Measurements from ENCODE around the gene HTR3A. TPM values are rescaled to one million over a fixed set of nuclear protein-coding genes. Genes with fewer than 3 reads are reported as not detected.

The HTR3A gene
- total RNA-seq, 1 donor from 2014 or later: not detected

GRCh38 chr11:114025329-114025907 lies 50.5 kb downstream of the HTR3A start:
- DNase-seq: peak; percentile 19

GRCh38 chr11:114026355-114026754 lies 51.4 kb downstream of the HTR3A start:
- no peak for DNase-seq

- no peak for DNase-seq
These were observed 52.5 kb downstream of the HTR3A start for GRCh38 chr11:114027391-114027790.

- no peak for DNase-seq
These were observed 53.0 kb downstream of the HTR3A start for GRCh38 chr11:114027926-114028325.

GRCh38 chr11:114031246-114031966 lies 56.5 kb downstream of the HTR3A start:
- no peak for DNase-seq

- no peak for DNase-seq
These were observed 57.0 kb downstream of the HTR3A start for GRCh38 chr11:114031967-114032320.

GRCh38 chr11:114033066-114033465 lies 58.2 kb downstream of the HTR3A start:
- no peak for DNase-seq

- DNase-seq: no peak
These were observed 58.7 kb downstream of the HTR3A start for GRCh38 chr11:114033572-114033971.

- DNase-seq: no peak
These were observed 60.0 kb downstream of the HTR3A start for GRCh38 chr11:114034956-114035355.

- DNase-seq: peak; percentile 84
These were observed 61.4 kb downstream of the HTR3A start for GRCh38 chr11:114036147-114036811.

- DNase-seq: no peak
These were observed 62.0 kb downstream of the HTR3A start for GRCh38 chr11:114036958-114037357.

GRCh38 chr11:114039551-114039950 lies 64.6 kb downstream of the HTR3A start:
- DNase-seq: no peak

Other genes starting within 250 kb of the HTR3A start
- 22.2 TPM for gene ZW10, start 201.4 kb upstream of the HTR3A start, total RNA-seq
- not detected for gene CLDN25, start 195.3 kb upstream of the HTR3A start, total RNA-seq
- gene USP28, start 99.5 kb upstream of the HTR3A start, total RNA-seq: 107 TPM
- gene HTR3B, start 70.3 kb upstream of the HTR3A start, total RNA-seq: not detected
- gene ZBTB16, start 84.6 kb downstream of the HTR3A start, total RNA-seq: 52.1 TPM

Measured in tongue (tissue), 2 donors.